Fibroblast of skin of left quadriceps (primary cell): Measurements from ENCODE around the gene COPZ2.
"Not testable (repeated sequence)": the region's sequence is repeated elsewhere in the genome, so short reads cannot be mapped to it uniquely, and the experiment has no call there.

Experiments used
- DNase-seq, 2 experiments: peaks; one replicate each; pipeline ENCODE4 v3.0.0-alpha.2; 2013; ENCODE audit warnings: low read depth in 2 of 2

Gene COPZ2

GRCh38 chr17:48030531-48030930, 7.1 kb downstream of the COPZ2 start:
- no peak for DNase-seq

- DNase-seq, result no peak
Observed at GRCh38 chr17:48028736-48029135, 8.9 kb downstream of the COPZ2 start.

- DNase-seq, result no peak
Observed at GRCh38 chr17:48027322-48027981, 10.1 kb downstream of the COPZ2 start.

- DNase-seq, result peak in 1 of 2 experiments; percentile 57
Observed at GRCh38 chr17:48026502-48027321, 10.9 kb downstream of the COPZ2 start.

- no peak for DNase-seq
Observed at GRCh38 chr17:48025904-48026501, 11.6 kb downstream of the COPZ2 start.

- DNase-seq, result peak; percentile 86 to 88
Observed at GRCh38 chr17:48025040-48025903, 12.3 kb downstream of the COPZ2 start.

- no peak for DNase-seq
Observed at GRCh38 chr17:48024149-48025039, 13.2 kb downstream of the COPZ2 start.

GRCh38 chr17:48023400-48024148, 14.0 kb downstream of the COPZ2 start:
- DNase-seq, result no peak

- DNase-seq, result no peak
Observed at GRCh38 chr17:48022901-48023300, 14.7 kb downstream of the COPZ2 start.

GRCh38 chr17:48021934-48022333, 15.7 kb downstream of the COPZ2 start:
- DNase-seq, result no peak

GRCh38 chr17:48017817-48018158, 19.8 kb downstream of the COPZ2 start:
- not testable (repeated sequence) for DNase-seq

GRCh38 chr17:48016112-48016511, 21.5 kb downstream of the COPZ2 start:
- DNase-seq, result no peak

- no peak for DNase-seq
Observed at GRCh38 chr17:48014595-48015111, 22.9 kb downstream of the COPZ2 start.

GRCh38 chr17:48013876-48014594, 23.6 kb downstream of the COPZ2 start:
- DNase-seq, result no peak

- DNase-seq, result no peak
Observed at GRCh38 chr17:48012654-48013053, 24.9 kb downstream of the COPZ2 start.

GRCh38 chr17:48012151-48012520, 25.5 kb downstream of the COPZ2 start:
- DNase-seq, result no peak

GRCh38 chr17:48011405-48012150, 26.0 kb downstream of the COPZ2 start:
- peak in 1 of 2 experiments; percentile 37 for DNase-seq

- no peak for DNase-seq
Observed at GRCh38 chr17:48010193-48010592, 27.4 kb downstream of the COPZ2 start.
